ENCODE data around the gene PSIP1. TPM values are rescaled to one million over a fixed set of nuclear protein-coding genes. Genes with fewer than 3 reads are reported as not detected.
"Not testable (repeated sequence)": the region's sequence is repeated elsewhere in the genome, so short reads cannot be mapped to it uniquely, and the experiment has no call there.

Gene PSIP1
- total RNA-seq, 1 donor from 2014 or later: 402 TPM

- no peak overlapping the region for H3K4me3 Mint-ChIP-seq
- TF ChIP-seq, protein P1, sequence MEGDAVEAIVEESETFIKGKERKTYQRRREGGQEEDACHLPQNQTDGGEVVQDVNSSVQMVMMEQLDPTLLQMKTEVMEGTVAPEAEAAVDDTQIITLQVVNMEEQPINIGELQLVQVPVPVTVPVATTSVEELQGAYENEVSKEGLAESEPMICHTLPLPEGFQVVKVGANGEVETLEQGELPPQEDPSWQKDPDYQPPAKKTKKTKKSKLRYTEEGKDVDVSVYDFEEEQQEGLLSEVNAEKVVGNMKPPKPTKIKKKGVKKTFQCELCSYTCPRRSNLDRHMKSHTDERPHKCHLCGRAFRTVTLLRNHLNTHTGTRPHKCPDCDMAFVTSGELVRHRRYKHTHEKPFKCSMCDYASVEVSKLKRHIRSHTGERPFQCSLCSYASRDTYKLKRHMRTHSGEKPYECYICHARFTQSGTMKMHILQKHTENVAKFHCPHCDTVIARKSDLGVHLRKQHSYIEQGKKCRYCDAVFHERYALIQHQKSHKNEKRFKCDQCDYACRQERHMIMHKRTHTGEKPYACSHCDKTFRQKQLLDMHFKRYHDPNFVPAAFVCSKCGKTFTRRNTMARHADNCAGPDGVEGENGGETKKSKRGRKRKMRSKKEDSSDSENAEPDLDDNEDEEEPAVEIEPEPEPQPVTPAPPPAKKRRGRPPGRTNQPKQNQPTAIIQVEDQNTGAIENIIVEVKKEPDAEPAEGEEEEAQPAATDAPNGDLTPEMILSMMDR (IDR thresholded peaks at IDR 0.05): no peak
- TF ChIP-seq EZH2phosphoT487 (IDR thresholded peaks at IDR 0.05): no peak
- TF ChIP-seq EZH2 (IDR thresholded peaks at IDR 0.05): no peak
- no peak overlapping the region for H3K27ac ChIP-seq
- H4K20me1 ChIP-seq (ENCODE audit: low read depth): no peaks in the 10 kb centered on the region
- H3K4me1 ChIP-seq: no peaks in the 10 kb centered on the region
- H3K9me3 Mint-ChIP-seq: peaks cover 26% of the 10 kb centered on the region
- H2AFZ ChIP-seq (replicated peaks): no peak overlapping the region
- no peak overlapping the region for H3K27ac Mint-ChIP-seq
- no peak overlapping the region for H3K4me2 ChIP-seq
- H3K27me3 Mint-ChIP-seq (ENCODE audit: insufficient read depth, low read depth): no peaks in the 10 kb centered on the region
- H3K36me3 ChIP-seq: peaks cover 42% of the 10 kb centered on the region
- H3K36me3 Mint-ChIP-seq: peaks cover 65% of the 10 kb centered on the region
- H3K9me3 ChIP-seq (ENCODE audit: low read depth): peaks cover 4% of the 10 kb centered on the region
- H3K27me3 ChIP-seq: no peaks in the 10 kb centered on the region
- no peak overlapping the region for H3K9ac ChIP-seq
- no peaks in the 10 kb centered on the region for H3F3A ChIP-seq (ENCODE audit: low read depth)
- no peaks in the 10 kb centered on the region for H3K4me1 Mint-ChIP-seq
- peaks cover 23% of the 10 kb centered on the region for H3K79me2 ChIP-seq (ENCODE audit: low read depth)
- DNase-seq (ENCODE audit: low spot score): no peak
- H3K4me3 ChIP-seq: no peak overlapping the region
These were observed 66.6 kb downstream of the PSIP1 start for GRCh38 chr9:15444141-15444540.

DNA sequence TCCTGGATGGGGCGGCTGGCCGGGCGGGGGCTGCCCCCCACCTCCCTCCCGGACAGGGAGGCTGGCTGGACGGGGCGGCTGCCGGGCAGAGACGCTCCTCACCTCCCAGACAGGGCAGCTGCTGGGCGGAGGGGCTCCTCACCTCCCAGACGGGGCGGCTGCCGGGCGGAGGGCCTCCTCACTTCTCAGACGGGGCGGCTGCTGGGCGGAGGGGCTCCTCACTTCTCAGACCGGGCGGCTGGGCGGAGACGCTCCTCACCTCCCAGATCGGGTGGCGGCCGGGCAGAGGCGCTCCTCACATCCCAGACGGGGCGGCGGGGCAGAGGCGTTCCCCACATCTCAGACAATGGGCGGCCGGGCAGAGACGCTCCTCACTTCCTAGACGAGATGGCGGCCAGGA, 68.5 kb downstream of the PSIP1 start:
- H3F3A ChIP-seq (ENCODE audit: low read depth); H3K4me2 ChIP-seq; H3K4me3 Mint-ChIP-seq; H3K27ac Mint-ChIP-seq; H3K4me3 ChIP-seq; H3K27me3 ChIP-seq; H2AFZ ChIP-seq (replicated peaks); H3K4me1 Mint-ChIP-seq; H3K9me3 ChIP-seq (ENCODE audit: low read depth); DNase-seq (ENCODE audit: low spot score); H3K27me3 Mint-ChIP-seq (ENCODE audit: insufficient read depth, low read depth); H3K27ac ChIP-seq; H4K20me1 ChIP-seq (ENCODE audit: low read depth); H3K4me1 ChIP-seq; H3K9ac ChIP-seq: not testable (repeated sequence)
- Mint-ChIP-seq H3K36me3 (peaks cover 71% of the 10 kb centered on the region), H3K9me3 (peaks cover 42% of the 10 kb centered on the region)
- Histone ChIP-seq H3K36me3 (peaks cover 58% of the 10 kb centered on the region), H3K79me2 (ENCODE audit: low read depth) (peaks cover 42% of the 10 kb centered on the region)

- H3K4me3 ChIP-seq; H3K27ac Mint-ChIP-seq; H3K27ac ChIP-seq; H3K4me1 ChIP-seq; H2AFZ ChIP-seq (replicated peaks); H3K27me3 Mint-ChIP-seq (ENCODE audit: insufficient read depth, low read depth); H3K4me1 Mint-ChIP-seq; H3K9me3 ChIP-seq (ENCODE audit: low read depth); H3K27me3 ChIP-seq; H3F3A ChIP-seq (ENCODE audit: low read depth); DNase-seq (ENCODE audit: low spot score); H3K4me2 ChIP-seq; H3K9ac ChIP-seq; H4K20me1 ChIP-seq (ENCODE audit: low read depth); H3K4me3 Mint-ChIP-seq: not testable (repeated sequence)
- H3K36me3 ChIP-seq: peaks cover 58% of the 10 kb centered on the region
- Mint-ChIP-seq H3K36me3 (peaks cover 70% of the 10 kb centered on the region), H3K9me3 (peaks cover 42% of the 10 kb centered on the region)
- peaks cover 46% of the 10 kb centered on the region for H3K79me2 ChIP-seq (ENCODE audit: low read depth)
These were observed 68.9 kb downstream of the PSIP1 start for GRCh38 chr9:15441841-15442240.

- Histone ChIP-seq H3K4me1 (no peaks in the 10 kb centered on the region), H3K4me3 (no peak overlapping the region), H2AFZ (replicated peaks) (no peak overlapping the region), H3K27ac (no peak overlapping the region), H3F3A (ENCODE audit: low read depth) (no peaks in the 10 kb centered on the region), H4K20me1 (ENCODE audit: low read depth) (no peaks in the 10 kb centered on the region), H3K9me3 (ENCODE audit: low read depth) (peaks cover 4% of the 10 kb centered on the region), H3K79me2 (ENCODE audit: low read depth) (peaks cover 74% of the 10 kb centered on the region), H3K9ac (no peak overlapping the region), H3K36me3 (peaks cover 55% of the 10 kb centered on the region), H3K4me2 (no peak overlapping the region), H3K27me3 (no peaks in the 10 kb centered on the region)
- DNase-seq (ENCODE audit: low spot score): no peak
- TF ChIP-seq, protein P1 (IDR thresholded peaks at IDR 0.05): no peak
- TF ChIP-seq EZH2phosphoT487 (IDR thresholded peaks at IDR 0.05) (no peak), EZH2 (IDR thresholded peaks at IDR 0.05) (no peak)
- Mint-ChIP-seq H3K4me1 (no peaks in the 10 kb centered on the region), H3K27me3 (ENCODE audit: insufficient read depth, low read depth) (no peaks in the 10 kb centered on the region), H3K4me3 (no peak overlapping the region), H3K36me3 (peaks cover 73% of the 10 kb centered on the region), H3K9me3 (peaks cover 48% of the 10 kb centered on the region), H3K27ac (no peak overlapping the region)
These were observed 71.9 kb downstream of the PSIP1 start for GRCh38 chr9:15438891-15439290.
